HG02588 (cell line): ENCODE results near the gene PRPF6.

Source experiments
- ATAC-seq: cut with Tn5 transposase; IDR thresholded peaks from one replicate; pipeline ENCODE4 v1.9.1; 2021; ENCODE audit warnings: mild to moderate bottlenecking, moderate library complexity; ENCODE audit not compliant: unreplicated experiment

The PRPF6 gene

GRCh38 chr20:64057628-64058498 is 76.9 kb downstream of the PRPF6 start:
- no peak for ATAC-seq

GRCh38 chr20:64058536-64058935 is 77.6 kb downstream of the PRPF6 start:
- ATAC-seq, result no peak

GRCh38 chr20:64062276-64062595 is 81.3 kb downstream of the PRPF6 start:
- ATAC-seq, result no peak

- ATAC-seq, result peak; percentile 81
Measured at GRCh38 chr20:64062596-64063388, 81.9 kb downstream of the PRPF6 start, which contains the start of gene TCEA2. TCEA2 (plus strand) TSS chr20:64063198; CDS start chr20:64063313, 115 bp downstream.

- no peak for ATAC-seq
Measured at GRCh38 chr20:64063389-64064144, 82.6 kb downstream of the PRPF6 start.

GRCh38 chr20:64064145-64064698 is 83.3 kb downstream of the PRPF6 start:
- ATAC-seq, result no peak

- ATAC-seq, result no peak
Measured at GRCh38 chr20:64065062-64065973, 84.4 kb downstream of the PRPF6 start.

- no peak for ATAC-seq
Measured at GRCh38 chr20:64065974-64066343, 85.0 kb downstream of the PRPF6 start.

GRCh38 chr20:64067005-64067632 is 86.2 kb downstream of the PRPF6 start:
- ATAC-seq, result no peak

GRCh38 chr20:64067733-64068307 is 86.9 kb downstream of the PRPF6 start:
- no peak for ATAC-seq

GRCh38 chr20:64068386-64069208 is 87.7 kb downstream of the PRPF6 start:
- ATAC-seq, result no peak

GRCh38 chr20:64069209-64069613 is 88.3 kb downstream of the PRPF6 start:
- ATAC-seq, result no peak

GRCh38 chr20:64069614-64070243 is 88.8 kb downstream of the PRPF6 start:
- ATAC-seq, result no peak

- no peak for ATAC-seq
Measured at GRCh38 chr20:64070244-64070993, 89.5 kb downstream of the PRPF6 start.

- no peak for ATAC-seq
Measured at GRCh38 chr20:64071341-64072332, 90.7 kb downstream of the PRPF6 start.

- ATAC-seq, result no peak
Measured at GRCh38 chr20:64072498-64073063, 91.6 kb downstream of the PRPF6 start.
